Activated CD8-positive, alpha-beta memory T cell treated with anti-CD3 and anti-CD28 coated beads for 24 hours (primary cell): Measurements from ENCODE around the gene SPR.

Experiments used
- DNase-seq: peaks from one replicate; pipeline ENCODE4 v3.0.0-alpha.2; 2020

SPR gene

DNA sequence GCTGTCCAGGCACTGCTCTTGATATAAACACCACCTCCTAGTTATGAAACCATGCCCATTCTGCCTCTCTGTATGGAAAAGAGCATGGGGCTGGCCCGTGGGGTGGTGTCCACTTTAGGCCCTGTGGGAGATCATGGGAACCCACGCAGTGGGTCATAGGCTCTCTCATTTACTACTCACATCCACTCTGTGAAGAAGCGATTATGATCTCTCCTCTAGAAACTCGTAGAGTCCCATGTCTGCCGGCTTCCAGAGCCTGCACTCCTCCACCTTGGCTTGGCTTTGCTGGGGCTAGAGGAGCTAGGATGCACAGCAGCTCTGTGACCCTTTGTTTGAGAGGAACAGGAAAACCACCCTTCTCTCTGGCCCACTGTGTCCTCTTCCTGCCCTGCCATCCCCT lies 46.0 kb downstream of the SPR start:
- DNase-seq, result no peak

DNA sequence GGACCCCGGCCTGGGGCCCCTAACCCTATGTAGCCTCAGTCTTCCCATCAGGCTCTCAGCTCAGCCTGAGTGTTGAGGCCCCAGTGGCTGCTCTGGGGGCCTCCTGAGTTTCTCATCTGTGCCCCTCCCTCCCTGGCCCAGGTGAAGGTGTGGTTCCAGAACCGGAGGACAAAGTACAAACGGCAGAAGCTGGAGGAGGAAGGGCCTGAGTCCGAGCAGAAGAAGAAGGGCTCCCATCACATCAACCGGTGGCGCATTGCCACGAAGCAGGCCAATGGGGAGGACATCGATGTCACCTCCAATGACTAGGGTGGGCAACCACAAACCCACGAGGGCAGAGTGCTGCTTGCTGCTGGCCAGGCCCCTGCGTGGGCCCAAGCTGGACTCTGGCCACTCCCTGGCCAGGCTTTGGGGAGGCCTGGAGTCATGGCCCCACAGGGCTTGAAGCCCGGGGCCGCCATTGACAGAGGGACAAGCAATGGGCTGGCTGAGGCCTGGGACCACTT lies 46.5 kb downstream of the SPR start:
- DNase-seq, result no peak

DNA sequence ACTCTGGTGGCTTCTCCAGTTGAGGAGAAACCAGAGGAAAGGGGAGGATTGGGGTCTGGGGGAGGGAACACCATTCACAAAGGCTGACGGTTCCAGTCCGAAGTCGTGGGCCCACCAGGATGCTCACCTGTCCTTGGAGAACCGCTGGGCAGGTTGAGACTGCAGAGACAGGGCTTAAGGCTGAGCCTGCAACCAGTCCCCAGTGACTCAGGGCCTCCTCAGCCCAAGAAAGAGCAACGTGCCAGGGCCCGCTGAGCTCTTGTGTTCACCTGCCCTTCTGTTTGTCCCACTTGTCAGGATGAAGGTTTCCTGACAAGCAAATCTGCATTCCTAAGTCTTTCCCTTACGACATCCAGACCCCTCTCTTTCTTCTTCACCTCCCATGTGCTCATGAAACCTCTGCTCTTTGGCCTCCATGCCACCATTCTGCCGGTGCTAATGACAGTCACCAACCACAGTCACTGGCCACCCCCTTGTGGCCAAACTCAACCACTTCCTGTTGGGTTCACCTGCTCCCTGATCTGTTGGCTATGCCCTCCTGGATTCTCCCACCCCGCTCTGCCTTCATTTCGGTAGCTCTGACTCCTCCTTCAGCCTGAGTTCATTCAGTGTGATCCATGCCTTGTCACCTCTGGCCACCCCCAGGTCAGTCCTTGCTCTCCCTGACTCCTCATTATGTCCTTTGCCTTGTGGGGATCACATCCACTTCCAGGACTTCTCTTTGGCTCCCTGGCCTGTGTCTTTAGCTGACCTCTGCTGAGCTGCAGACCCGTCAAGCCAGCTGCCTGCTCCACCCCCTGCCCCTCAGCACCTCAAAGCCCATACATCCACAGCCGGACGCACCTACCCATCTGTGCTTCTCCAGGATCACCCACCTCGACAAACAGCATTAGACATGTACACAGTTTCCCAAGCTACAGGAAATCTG lies 47.7 kb downstream of the SPR start:
- DNase-seq, result no peak

DNA sequence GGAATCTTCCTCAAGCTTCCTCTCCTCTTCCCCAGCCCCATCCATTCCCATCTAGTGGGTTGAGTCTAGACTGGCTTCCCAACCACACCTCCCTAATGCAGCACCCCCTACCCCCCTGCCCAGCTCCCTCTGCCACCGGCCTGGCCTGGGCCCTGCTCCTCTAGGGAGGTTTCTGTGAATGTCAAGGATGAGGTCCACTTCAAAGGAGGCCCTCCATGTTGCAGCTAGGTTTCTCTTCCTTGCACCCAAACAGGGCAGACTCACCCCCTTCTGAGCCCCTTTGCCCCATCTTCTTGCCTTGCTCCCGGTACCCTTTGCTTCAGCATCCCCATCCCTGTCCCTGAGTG lies 48.4 kb downstream of the SPR start:
- DNase-seq, result no peak

DNA sequence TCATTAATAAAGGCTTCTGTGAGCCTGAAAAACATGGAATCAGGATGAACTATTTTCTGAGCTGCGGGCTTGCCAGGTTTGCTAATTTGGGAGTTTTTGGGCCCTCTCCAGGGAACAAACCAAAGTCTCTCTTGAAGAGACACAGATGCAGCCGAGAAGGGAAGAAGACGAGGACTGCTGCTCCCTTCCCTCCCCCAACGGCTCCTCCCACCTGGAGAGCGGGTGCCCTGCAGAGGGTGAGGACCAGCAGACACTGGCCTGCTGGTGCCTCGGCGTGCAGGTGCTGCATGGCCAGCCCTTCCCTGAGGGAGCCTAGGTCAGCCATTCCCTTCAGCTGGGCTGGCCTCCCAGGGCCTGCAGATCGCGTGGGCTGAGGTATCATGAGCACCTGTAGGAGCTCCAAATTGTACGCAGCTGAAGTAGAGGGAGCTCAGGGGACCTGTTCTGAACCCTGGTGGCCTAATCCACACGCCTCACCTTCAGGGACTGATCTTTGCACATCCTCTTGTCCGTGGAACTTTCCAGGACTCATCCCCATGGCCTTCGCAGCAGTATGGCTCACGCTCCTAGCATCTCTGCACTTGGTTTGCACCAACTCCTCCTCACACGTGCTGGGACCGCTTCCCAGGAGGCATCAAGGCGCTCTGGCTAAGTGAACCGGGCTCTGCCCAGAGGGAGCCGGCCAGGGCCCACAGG lies 49.6 kb downstream of the SPR start:
- DNase-seq, result no peak

DNA sequence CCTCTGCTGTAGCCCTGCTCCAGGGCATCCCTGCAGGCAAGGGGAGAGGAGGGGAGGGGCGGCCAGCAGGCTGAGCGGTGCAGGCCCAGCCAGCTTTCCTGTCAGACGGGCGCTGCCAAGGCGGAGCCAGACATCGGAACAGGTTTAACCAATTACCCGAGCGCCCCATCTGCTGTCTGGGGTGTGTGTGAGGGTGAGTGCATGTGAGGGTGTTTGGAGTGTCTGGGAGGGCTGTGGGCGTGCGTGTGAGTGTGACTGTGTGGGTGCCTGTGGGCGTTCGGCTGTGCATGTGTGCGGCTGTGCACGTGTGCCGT lies 50.1 kb downstream of the SPR start:
- DNase-seq, result no peak

DNA sequence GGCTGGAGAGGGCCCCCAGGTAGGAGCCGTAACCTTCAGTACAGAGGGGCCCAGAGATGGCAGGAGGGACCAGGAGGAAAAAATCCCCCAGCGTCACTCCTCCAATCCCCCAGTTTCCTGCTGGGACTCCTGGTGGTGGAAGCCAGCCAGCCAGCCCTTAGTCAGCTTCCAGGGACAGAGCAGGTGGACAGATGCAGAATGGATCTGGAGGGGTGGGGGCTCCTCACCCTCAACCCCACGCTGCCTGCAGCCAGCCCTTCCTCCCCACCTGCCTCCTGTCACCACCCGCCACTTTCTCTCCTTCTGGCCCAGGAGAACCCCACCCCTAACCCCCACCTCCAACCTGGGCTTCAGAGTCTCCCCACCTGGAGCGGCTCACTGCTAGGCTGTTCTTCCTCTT lies 51.2 kb downstream of the SPR start:
- no peak for DNase-seq

DNA sequence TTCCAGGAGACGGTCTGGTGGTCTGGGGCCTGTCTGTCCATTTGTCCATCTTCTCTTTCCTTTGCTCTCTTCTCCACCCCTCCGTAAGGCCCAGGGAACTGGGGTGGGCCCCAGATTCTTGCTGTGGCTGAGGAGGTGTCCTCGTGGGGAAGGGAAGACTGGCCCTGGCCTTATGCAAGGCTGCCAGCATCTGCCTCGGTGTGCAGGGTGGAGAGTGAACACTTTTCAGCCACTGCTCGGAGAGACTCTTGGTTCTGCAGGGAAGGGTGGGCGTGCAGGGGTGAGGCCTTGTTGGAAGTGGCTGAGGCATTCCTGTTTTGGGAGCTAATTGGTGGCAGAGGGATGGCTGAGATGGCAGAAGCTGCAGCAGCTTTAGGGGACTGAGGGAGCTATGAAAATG lies 53.2 kb downstream of the SPR start:
- DNase-seq, result no peak

DNA sequence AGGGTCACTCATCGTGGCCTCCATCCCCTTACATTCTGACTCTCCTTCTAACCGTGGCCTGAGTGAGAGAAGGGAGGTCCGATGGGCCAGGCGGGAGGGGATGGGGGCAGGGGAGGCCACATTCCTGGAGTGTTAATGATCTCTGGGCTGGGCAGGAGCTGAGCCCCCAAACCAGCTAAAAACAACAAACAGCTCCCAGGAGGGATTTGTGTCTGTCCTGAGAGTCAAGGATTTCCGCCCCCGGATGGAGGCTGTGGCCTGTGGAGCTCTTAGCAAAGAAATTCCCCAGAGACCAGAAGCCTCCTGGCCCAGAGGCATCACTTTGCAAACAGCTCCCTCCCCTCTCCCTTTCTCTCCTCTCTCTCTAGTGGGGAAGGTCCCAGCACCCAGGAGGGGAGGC lies 53.6 kb downstream of the SPR start:
- DNase-seq, result no peak
